Panc1 (cell line): Measurements from ENCODE around the gene ZNF350. TPM values are rescaled to one million over a fixed set of nuclear protein-coding genes. Genes with fewer than 3 reads are reported as not detected.

Experiments used
- ATAC-seq: fragments of 200-7000 bp; cut with Tn5 transposase; 2 replicates; pipeline ENCODE4 v1.9.1; 2020; ENCODE audit warnings: mild to moderate bottlenecking, moderate library complexity
- BruUV-seq: library from RNA; stranded (reverse); fragments of 400-500 nt; replicated peaks from 2 replicates; lab custom pipeline; 2021; lab: Mats Ljungman, UMichigan
- CTCF ChIA-PET: fragments of 300-600 bp; sonication (Branson Sonifier 250); formaldehyde crosslinking; loops from one replicate; lab custom pipeline; 2022; ENCODE audit warnings: antibody characterized with exemption; lab: Charles Lee
- POLR2A ChIA-PET: fragments of 300-600 bp; sonication (Branson Sonifier 250); formaldehyde crosslinking; loops from one replicate; lab custom pipeline; 2022; ENCODE audit warnings: antibody characterized with exemption; lab: Charles Lee
- DNase-seq: peaks from one replicate; pipeline ENCODE4 v3.0.0-alpha.2; 2010; ENCODE audit warnings: low read depth, low spot score
- H3K27ac ChIP-seq: 2 replicates; pipeline ENCODE4 v1.5.1; 2011; ENCODE audit warnings: mild to moderate bottlenecking, low read length, inconsistent platforms
- H3K27me3 ChIP-seq: fragments of 200-500 bp; sonication (Bioruptor generic); 2 replicates; pipeline ENCODE4 v1.6.0; 2014; ENCODE audit warnings: low read length, inconsistent platforms; ENCODE audit not compliant: control insufficient read depth, insufficient read depth
- H3K36me3 ChIP-seq: fragments of 200-500 bp; sonication (Bioruptor generic); 2 replicates; pipeline ENCODE4 v1.5.1; 2014; ENCODE audit warnings: inconsistent platforms, mild to moderate bottlenecking, low read length, moderate library complexity; ENCODE audit not compliant: control insufficient read depth, insufficient read depth
- H3K4me1 ChIP-seq: 2 replicates; pipeline ENCODE4 v1.5.1; 2011; ENCODE audit warnings: inconsistent platforms, mild to moderate bottlenecking, low read length, moderate library complexity; ENCODE audit not compliant: control insufficient read depth, insufficient read depth
- H3K4me3 ChIP-seq, 2 experiments: 2 replicates each; pipeline ENCODE4 v1.5.1; 2011 to 2012; ENCODE audit warnings: low read depth in 2 of 2, low read length in 2 of 2, mild to moderate bottlenecking in 2 of 2, inconsistent platforms in 1 of 2, moderate library complexity in 1 of 2
- H3K9me3 ChIP-seq: fragments of 200-500 bp; sonication (Bioruptor generic); 2 replicates; pipeline ENCODE4 v1.5.1; 2014; ENCODE audit warnings: low read depth, mild to moderate bottlenecking, inconsistent platforms, low read length, moderate library complexity; ENCODE audit not compliant: control insufficient read depth, insufficient read depth
- POLR2AphosphoS5 ChIP-seq: IDR thresholded peaks from 2 replicates; pipeline ENCODE4 v1.6.1; 2012; ENCODE audit warnings: mild to moderate bottlenecking, low read depth, low read length, moderate library complexity
- SIN3A ChIP-seq: IDR thresholded peaks from 2 replicates; pipeline ENCODE4 v1.6.1; 2012; ENCODE audit warnings: low read depth, mild to moderate bottlenecking, low read length, moderate library complexity, borderline replicate concordance; ENCODE audit not compliant: insufficient read depth
- TCF7L2 ChIP-seq: IDR thresholded peaks from 2 replicates; pipeline ENCODE4 v1.6.1; 2011; ENCODE audit warnings: mild to moderate bottlenecking, low read depth, low read length, inconsistent platforms
- in situ Hi-C: cut with HindIII; loops from 2 replicates; pipeline ENCODE4 v1.10.0; 2016; ENCODE audit warnings: low sequenced_read_pairs, low pct_unique_long_range_greater_than_20kb
- intact Hi-C: fragments of 100-400 bp; cut with micrococcal nuclease; formaldehyde crosslinking; loops from one replicate; pipeline ENCODE4 v1.10.0; 2022; ENCODE audit not compliant: unreplicated experiment
- total RNA-seq: library from RNA; stranded (reverse); gene quantifications from one replicate; pipeline ENCODE4 v1.2.1, GENCODE V29; 2021; ENCODE audit not compliant: unreplicated experiment
- TF ChIP-seq, protein P1 (sequence below): fragments of 450-650 bp; IDR thresholded peaks from 2 replicates; pipeline ENCODE4 v1.5.1; 2017; ENCODE audit warnings: mild to moderate bottlenecking
- TF ChIP-seq, protein P2 (sequence below), 2 experiments: IDR thresholded peaks; 2 replicates each; pipeline ENCODE4 v1.6.1; 2011 to 2012; ENCODE audit warnings: low read depth in 2 of 2, control low read depth in 1 of 2, low read length in 1 of 2, mild to moderate bottlenecking in 1 of 2, moderate library complexity in 1 of 2; ENCODE audit not compliant: insufficient read depth in 1 of 2

ZNF350 gene
- total RNA-seq, 1 experiment from 2014 or later: 5.1 TPM

DNA sequence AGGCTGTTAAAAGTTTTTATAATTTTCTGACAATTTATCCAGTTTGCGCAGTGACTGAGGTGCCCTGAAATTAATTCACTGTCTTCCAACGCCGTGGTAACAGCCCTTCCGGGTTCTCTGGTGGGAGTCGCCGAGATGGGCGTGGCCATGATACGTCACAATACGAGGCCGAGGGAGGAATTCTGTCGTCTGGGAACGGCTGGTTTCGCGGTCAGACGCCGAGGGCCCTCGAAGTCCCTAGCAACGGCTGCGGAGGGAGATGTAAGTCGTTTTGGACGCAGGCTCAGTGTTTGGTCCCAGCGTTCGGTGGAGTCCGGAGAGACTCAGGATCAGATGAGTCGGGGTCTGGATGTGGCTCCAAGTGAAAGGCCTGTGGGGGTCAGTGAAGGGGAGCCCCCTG, 37.7 kb downstream of the ZNF350 start:
- no TSS peak for BruUV-seq
- ATAC-seq (no peak), DNase-seq (no peak)
- Histone ChIP-seq H3K4me1 (no peaks in the 10 kb centered on the region), H3K4me3 (no peak overlapping the region; a peak in 1 of 4 replicates), H3K36me3 (no peaks in the 10 kb centered on the region; the same call in 1 of the 2 replicates), H3K9me3 (peaks cover 36% of the 10 kb centered on the region), H3K27ac (no peak overlapping the region), H3K27me3 (no peaks in the 10 kb centered on the region)
- in situ Hi-C loops: no loop called here
- ChIA-PET CTCF (no interaction called here), POLR2A (no interaction called here)
- TF ChIP-seq, protein P1, sequence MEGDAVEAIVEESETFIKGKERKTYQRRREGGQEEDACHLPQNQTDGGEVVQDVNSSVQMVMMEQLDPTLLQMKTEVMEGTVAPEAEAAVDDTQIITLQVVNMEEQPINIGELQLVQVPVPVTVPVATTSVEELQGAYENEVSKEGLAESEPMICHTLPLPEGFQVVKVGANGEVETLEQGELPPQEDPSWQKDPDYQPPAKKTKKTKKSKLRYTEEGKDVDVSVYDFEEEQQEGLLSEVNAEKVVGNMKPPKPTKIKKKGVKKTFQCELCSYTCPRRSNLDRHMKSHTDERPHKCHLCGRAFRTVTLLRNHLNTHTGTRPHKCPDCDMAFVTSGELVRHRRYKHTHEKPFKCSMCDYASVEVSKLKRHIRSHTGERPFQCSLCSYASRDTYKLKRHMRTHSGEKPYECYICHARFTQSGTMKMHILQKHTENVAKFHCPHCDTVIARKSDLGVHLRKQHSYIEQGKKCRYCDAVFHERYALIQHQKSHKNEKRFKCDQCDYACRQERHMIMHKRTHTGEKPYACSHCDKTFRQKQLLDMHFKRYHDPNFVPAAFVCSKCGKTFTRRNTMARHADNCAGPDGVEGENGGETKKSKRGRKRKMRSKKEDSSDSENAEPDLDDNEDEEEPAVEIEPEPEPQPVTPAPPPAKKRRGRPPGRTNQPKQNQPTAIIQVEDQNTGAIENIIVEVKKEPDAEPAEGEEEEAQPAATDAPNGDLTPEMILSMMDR: no peak
- no peak for TF ChIP-seq POLR2AphosphoS5
- no peak for TF ChIP-seq SIN3A
- TF ChIP-seq, protein P2, sequence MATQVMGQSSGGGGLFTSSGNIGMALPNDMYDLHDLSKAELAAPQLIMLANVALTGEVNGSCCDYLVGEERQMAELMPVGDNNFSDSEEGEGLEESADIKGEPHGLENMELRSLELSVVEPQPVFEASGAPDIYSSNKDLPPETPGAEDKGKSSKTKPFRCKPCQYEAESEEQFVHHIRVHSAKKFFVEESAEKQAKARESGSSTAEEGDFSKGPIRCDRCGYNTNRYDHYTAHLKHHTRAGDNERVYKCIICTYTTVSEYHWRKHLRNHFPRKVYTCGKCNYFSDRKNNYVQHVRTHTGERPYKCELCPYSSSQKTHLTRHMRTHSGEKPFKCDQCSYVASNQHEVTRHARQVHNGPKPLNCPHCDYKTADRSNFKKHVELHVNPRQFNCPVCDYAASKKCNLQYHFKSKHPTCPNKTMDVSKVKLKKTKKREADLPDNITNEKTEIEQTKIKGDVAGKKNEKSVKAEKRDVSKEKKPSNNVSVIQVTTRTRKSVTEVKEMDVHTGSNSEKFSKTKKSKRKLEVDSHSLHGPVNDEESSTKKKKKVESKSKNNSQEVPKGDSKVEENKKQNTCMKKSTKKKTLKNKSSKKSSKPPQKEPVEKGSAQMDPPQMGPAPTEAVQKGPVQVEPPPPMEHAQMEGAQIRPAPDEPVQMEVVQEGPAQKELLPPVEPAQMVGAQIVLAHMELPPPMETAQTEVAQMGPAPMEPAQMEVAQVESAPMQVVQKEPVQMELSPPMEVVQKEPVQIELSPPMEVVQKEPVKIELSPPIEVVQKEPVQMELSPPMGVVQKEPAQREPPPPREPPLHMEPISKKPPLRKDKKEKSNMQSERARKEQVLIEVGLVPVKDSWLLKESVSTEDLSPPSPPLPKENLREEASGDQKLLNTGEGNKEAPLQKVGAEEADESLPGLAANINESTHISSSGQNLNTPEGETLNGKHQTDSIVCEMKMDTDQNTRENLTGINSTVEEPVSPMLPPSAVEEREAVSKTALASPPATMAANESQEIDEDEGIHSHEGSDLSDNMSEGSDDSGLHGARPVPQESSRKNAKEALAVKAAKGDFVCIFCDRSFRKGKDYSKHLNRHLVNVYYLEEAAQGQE (IDR thresholded peaks at IDR 0.05; ENCODE audit: insufficient read depth in 1 of 2, low read depth in 2 of 2, low read length in 1 of 2): no peak
- TF ChIP-seq TCF7L2: no peak
- intact Hi-C loops: no loop called here

DNA sequence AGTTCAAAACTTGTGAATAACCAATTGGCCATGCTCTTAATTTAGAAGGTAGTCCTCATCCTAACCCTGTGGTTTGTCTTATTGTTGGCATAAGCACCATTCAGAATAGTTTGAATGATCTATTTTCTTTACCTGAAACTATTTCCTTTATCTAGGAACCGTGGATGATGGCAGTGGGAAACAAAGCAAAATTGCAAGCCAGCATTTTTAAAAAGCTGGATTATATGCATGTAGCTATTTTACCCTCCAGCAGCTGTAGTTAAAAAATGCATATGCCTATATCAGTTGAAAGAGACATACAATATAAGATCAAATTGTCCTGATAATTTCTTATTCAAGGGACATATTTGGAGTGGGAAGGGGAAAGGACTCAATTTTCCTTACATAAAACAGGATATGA, 40.0 kb downstream of the ZNF350 start:
- POLR2A ChIA-PET: no interaction called here
- peaks cover 52% of the 10 kb centered on the region for H3K9me3 ChIP-seq

More for the DNA sequence above, 40.0 kb downstream of the ZNF350 start:
- Histone ChIP-seq H3K27me3 (no peaks in the 10 kb centered on the region), H3K4me3 (no peak overlapping the region), H3K27ac (no peak overlapping the region), H3K4me1 (no peaks in the 10 kb centered on the region), H3K36me3 (no peaks in the 10 kb centered on the region; the same call in 1 of the 2 replicates)
- TF ChIP-seq, protein P2 (IDR thresholded peaks at IDR 0.05; ENCODE audit: insufficient read depth in 1 of 2, low read depth in 2 of 2, low read length in 1 of 2): no peak
- TF ChIP-seq POLR2AphosphoS5 (no peak), TCF7L2 (no peak), SIN3A (no peak)
- TF ChIP-seq, protein P1: no peak
- BruUV-seq: no TSS peak
- ATAC-seq: no peak
- CTCF ChIA-PET: no interaction called here
- in situ Hi-C loops (no loop called here), intact Hi-C loops (no loop called here)
- DNase-seq: no peak
